Right cardiac atrium (tissue), 5 donors: ENCODE results near the gene AIMP1. TPM values are rescaled to one million over a fixed set of nuclear protein-coding genes. Genes with fewer than 3 reads are reported as not detected.
A peak's percentile ranks its signal among the peaks of the same experiment; 100 is the strongest.
"Not testable (repeated sequence)": the region's sequence is repeated elsewhere in the genome, so short reads cannot be mapped to it uniquely, and the experiment has no call there.

Source experiments
- ATAC-seq, 2 donors: fragments of 200-7000 bp; cut with Tn5 transposase; one replicate each; pipeline versions ENCODE4 v1.8.0 to v1.9.1; 2020; ENCODE audit warnings: moderate library complexity in 2 of 2, mild to moderate bottlenecking in 1 of 2
- DNase-seq, 3 donors: peaks; one replicate each; pipeline ENCODE4 v3.0.0-alpha.2; 2020
- H3K27ac ChIP-seq: one replicate; pipeline ENCODE4 v1.5.1; 2013; ENCODE audit warnings: mild to moderate bottlenecking, low read length, control low read depth, moderate library complexity
- H3K27me3 ChIP-seq: one replicate; pipeline ENCODE4 v1.6.1; 2013; ENCODE audit not compliant: control insufficient read depth, insufficient read depth
- H3K4me1 ChIP-seq: one replicate; pipeline ENCODE4 v1.6.1; 2013; ENCODE audit warnings: low read length; ENCODE audit not compliant: control insufficient read depth, insufficient read depth
- H3K4me3 ChIP-seq: one replicate; pipeline ENCODE4 v1.5.1; 2013; ENCODE audit warnings: low read length, control low read depth
- H3K9me3 ChIP-seq: one replicate; pipeline ENCODE4 v1.6.1; 2013; ENCODE audit warnings: low read length; ENCODE audit not compliant: control insufficient read depth
- WGBS: extraction: QIAGEN DNeasy Blood & Tissue Kit; methylation state at CpG from one replicate; pipeline ENCODE4 v1.1.7; 2013; 5-methylcytosine and 5-hydroxymethylcytosine counted together
- intact Hi-C, 4 donors: fragments of 100-400 bp; cut with DNase I; formaldehyde crosslinking; loops; one replicate each; pipeline versions ENCODE4 v1.11.0 to v1.14.0; 2022 to 2023
- polyA plus RNA-seq: library from polyadenylated mRNA; stranded (reverse); fragments of 200-250 nt; gene quantifications from one replicate; pipeline ENCODE4 v1.2.3, GENCODE V29; 2013
- total RNA-seq, 4 donors: library from RNA; stranded (reverse); fragmentation: NEBNext Ultra II Directional; extraction: Animal tissue kit (Norgen Biotek cat#: 25700); gene quantifications; one replicate each; pipeline ENCODE4 v1.2.1, GENCODE V29; 2021
- donor health status: healthy with polysubstance abuse.
- donor health status: DM: no; HTN: yes; CAD: no.
- donor health status: DM: no; HTN: no; CAD: no.
- donor health status: DM: no; HTN: yes; CAD: no; lungs with severe emphysema.
- donor health status: DM: yes; HTN: yes; CAD: no.

AIMP1 gene
- total and polyA plus RNA-seq, 5 donors = 25.7 to 37.5 (median 34.5) TPM

DNA sequence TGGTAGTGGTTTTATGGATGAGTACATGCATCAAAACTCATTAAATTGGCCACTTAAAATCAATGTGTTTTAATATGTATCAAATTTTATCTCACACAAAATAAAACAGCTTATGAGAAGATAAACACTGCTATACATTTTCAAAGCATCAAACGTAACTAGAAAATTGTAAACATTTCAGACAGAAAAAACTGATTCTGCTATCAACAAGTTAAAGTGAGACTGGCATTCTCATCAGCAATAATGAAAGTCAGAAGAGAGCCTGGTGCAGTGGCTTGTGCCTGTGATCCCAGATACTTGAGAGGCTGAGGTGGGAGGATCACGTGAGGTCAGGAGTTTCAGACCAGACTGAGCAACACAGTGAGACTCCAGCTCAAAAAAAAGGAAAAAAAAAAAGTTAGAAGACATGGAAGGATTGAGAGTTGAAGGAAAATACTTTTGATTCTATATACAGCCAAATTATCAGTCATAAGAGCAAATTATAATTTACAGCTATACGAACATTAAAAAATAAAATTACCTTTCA is 3.3 kb upstream of the AIMP1 start:
- H3K4me3 ChIP-seq = no peak overlapping the region
- WGBS = 81% methylated on average over 3 of the region's 3 CpGs
- DNase-seq (no peak), ATAC-seq (no peak)
- peaks cover 2% of the 10 kb centered on the region for H3K4me1 ChIP-seq
- H3K27me3 ChIP-seq = no peaks in the 10 kb centered on the region
- H3K27ac ChIP-seq = no peak overlapping the region
- intact Hi-C loops = no loop called here
- no peaks in the 10 kb centered on the region for H3K9me3 ChIP-seq

DNA sequence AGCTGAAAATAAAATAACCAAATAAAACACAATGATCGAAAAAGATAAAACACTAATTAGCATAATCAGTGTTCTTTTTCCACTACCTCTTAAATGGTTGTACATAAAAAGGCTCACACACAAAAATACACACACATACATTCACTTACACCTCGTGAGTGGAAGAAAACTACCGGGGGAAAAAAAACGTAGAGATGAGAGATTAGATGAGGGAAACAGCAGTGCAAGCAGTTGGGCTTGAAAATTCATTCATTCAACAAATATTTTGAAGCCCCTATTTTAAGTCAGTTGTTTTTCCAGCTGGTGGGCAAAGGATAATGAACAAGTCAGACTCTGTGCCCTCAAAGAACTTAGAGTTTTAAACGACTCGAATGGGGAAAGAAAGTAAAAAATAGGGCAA is 1.4 kb upstream of the AIMP1 start:
- H3K4me1 ChIP-seq = peaks cover 2% of the 10 kb centered on the region

DNA sequence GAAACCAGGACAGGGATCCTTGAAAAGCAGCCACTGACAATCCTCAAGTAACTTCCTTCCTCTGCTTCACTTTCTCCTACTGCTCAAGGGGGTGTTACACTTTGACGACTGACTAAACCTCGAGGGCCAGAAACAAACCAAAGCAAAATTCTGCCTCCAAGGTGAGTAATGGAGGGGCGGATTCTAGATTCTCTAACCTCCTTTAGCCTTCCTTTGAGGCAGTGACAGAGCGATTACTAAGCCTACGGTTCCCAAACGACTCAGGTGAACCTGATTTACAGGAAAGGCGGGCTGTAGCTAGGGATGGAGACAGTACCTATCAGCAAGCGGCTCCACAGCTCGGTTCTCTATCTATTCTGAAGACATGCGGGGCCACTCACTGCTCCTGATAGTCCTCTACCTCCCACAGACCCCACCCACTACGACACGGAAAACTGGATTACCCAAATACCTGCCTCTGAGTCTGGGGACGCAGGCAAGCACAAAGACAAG is 828 bp upstream of the AIMP1 start:
- peaks cover 2% of the 10 kb centered on the region for H3K4me1 ChIP-seq
- peak overlapping the region; percentile 90 for H3K4me3 ChIP-seq
- intact Hi-C loops = no loop called here

More for the DNA sequence above, 1.4 kb upstream of the AIMP1 start:
- Histone ChIP-seq H3K27ac (no peak overlapping the region), H3K9me3 (no peaks in the 10 kb centered on the region), H3K27me3 (no peaks in the 10 kb centered on the region), H3K4me3 (peak overlapping the region; percentile 90)
- no peak for ATAC-seq
- intact Hi-C loops = no loop called here
- 36% methylated on average over 6 of the region's 6 CpGs for WGBS
- DNase-seq = no peak

DNA sequence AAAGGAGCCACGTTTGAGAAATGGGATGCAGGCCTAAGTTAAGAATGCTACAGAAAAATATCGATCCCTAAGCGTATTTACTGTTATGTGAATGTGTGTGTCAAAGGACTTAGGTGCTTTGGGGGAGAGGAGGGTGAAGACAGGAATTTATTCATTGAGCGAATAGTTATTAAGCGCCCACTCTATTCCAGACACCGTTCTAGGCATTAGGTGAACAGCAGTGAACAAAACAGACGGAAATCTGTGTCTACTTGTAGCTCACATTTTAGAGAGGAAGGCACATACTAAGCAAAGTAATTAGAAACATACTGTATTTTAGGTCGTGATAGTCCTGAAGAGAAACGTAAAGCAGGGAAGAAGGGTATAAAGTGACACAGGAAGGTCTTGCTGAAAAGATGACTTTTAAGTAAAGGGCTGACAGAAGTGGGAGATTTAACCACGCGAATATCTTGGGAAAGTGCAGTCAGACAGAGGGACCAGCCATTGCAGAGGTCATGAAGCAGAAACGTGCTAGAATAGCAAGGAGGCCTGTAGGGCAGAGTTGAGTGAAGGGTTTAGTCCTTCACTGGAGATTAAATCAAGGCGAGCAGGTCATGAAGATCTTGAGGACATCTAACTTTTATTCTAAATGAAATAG is 541 bp downstream of the AIMP1 start:
- no peak for DNase-seq
- no peaks in the 10 kb centered on the region for H3K27me3 ChIP-seq
- H3K4me1 ChIP-seq = peaks cover 2% of the 10 kb centered on the region
- intact Hi-C loops = no loop called here
- H3K27ac ChIP-seq = peak overlapping the region; percentile 71
- ATAC-seq = no peak
- peak overlapping the region; percentile 90 for H3K4me3 ChIP-seq
- WGBS = 4% methylated on average over 13 of the region's 13 CpGs
- H3K9me3 ChIP-seq = no peaks in the 10 kb centered on the region

More for the DNA sequence above, 828 bp upstream of the AIMP1 start:
- ATAC-seq (peak; percentile 11 to 12), DNase-seq (no peak)
- Histone ChIP-seq H3K27ac (peak overlapping the region; percentile 71), H3K27me3 (no peaks in the 10 kb centered on the region), H3K9me3 (no peaks in the 10 kb centered on the region)
- under 1% methylated on average over 13 of the region's 13 CpGs for WGBS

DNA sequence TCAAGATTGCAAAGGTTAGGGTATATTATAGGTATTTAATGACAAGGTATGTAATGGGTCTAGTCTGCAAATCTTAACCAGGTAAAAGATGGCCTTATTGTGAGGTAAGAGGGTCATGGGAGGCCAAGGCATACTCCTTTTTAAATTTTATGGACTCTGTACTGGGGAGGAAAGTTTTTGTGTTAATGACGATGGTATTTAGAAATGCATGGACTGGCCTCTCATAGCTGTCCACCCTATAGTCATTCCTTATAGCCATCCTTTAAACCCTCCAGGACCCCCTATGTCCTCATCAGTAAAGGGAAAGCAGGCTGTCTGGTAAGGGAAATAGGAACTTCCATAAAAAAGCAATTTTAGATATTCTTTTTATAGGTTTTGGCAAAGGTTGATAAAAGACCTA is 1.5 kb downstream of the AIMP1 start:
- H3K27me3 ChIP-seq = no peaks in the 10 kb centered on the region
- H3K27ac ChIP-seq = no peak overlapping the region
- ATAC-seq (no peak), DNase-seq (no peak)
- intact Hi-C loops = no loop called here
- 92% methylated on average over 1 of the region's 1 CpG for WGBS
- H3K9me3 ChIP-seq = no peaks in the 10 kb centered on the region
- peaks cover 2% of the 10 kb centered on the region for H3K4me1 ChIP-seq
- no peak overlapping the region for H3K4me3 ChIP-seq

DNA sequence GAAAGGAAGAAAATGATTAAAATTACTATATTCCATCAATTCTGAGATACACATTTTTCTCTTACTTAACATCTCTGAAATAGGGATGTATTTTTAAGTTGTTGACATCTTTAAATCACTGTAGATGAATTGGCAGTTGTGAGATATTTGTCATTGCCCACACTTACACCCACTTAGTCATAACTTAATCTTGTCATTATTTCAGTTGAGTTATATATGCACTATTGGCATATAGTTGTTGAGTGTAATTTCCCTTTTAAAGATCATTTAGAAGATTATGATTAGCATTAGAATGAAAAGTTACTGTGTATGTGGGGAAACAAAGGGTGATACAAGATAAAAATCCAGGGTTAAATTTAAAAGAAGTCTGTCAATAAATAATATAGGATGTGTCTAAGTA is 2.2 kb downstream of the AIMP1 start:
- Histone ChIP-seq H3K27ac (no peak overlapping the region), H3K4me1 (peaks cover 2% of the 10 kb centered on the region), H3K9me3 (no peaks in the 10 kb centered on the region), H3K27me3 (no peaks in the 10 kb centered on the region), H3K4me3 (no peak overlapping the region)
- DNase-seq (no peak), ATAC-seq (no peak)
- intact Hi-C loops = no loop called here

DNA sequence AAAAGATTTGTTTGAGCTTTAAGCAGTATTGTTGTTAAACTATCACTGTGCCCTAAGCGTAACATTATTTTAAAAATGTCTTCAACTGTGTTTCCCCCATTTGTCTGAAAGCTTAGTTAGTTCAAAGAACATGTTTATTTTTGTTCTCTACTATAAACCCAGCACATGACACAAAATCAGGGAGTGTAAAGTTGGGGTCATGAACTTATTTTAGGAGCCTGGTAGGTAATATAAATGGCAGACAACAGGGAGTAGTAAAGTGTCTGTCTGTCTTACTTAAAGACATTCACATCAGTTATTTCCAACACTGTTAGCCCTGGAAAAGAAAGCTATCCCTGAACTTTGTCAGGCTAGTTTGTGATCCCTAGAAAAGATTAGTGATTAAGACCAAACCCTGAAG is 3.9 kb downstream of the AIMP1 start:
- no peak overlapping the region for H3K27ac ChIP-seq
- DNase-seq (no peak), ATAC-seq (no peak)
- H3K9me3 ChIP-seq = no peaks in the 10 kb centered on the region
- no peaks in the 10 kb centered on the region for H3K27me3 ChIP-seq
- H3K4me3 ChIP-seq = no peak overlapping the region
- intact Hi-C loops = no loop called here
- peaks cover 2% of the 10 kb centered on the region for H3K4me1 ChIP-seq
- 97% methylated on average over 1 of the region's 1 CpG for whole genome bisulfite sequencing

DNA sequence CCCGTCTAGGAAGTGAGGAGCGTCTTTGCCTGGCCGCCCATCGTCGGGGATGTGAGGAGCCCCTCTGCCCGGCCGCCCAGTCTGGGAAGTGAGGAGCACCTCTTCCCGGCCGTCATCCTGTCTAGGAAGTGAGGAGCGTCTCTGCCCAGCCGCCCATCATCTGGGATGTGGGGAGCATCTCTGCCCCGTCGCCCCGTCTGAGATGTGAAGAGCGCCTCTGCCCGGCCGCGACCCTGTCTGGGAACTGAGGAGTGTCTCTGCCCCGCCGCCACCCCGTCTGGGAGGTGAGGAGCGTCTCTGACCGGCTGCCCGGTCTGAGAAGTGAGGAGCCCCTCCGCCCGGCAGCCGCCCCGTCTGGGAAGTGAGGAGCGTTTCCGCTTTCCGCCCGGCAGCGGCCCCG is 4.8 kb downstream of the AIMP1 start:
- peak in 2 of 3 donors; percentile 43 to 60 for DNase-seq
- ATAC-seq, H3K27me3 ChIP-seq, H3K9me3 ChIP-seq, H3K4me3 ChIP-seq, H3K27ac ChIP-seq, intact Hi-C loops, H3K4me1 ChIP-seq: not testable (repeated sequence)
- WGBS = 98% methylated on average over 34 of the region's 34 CpGs

DNA sequence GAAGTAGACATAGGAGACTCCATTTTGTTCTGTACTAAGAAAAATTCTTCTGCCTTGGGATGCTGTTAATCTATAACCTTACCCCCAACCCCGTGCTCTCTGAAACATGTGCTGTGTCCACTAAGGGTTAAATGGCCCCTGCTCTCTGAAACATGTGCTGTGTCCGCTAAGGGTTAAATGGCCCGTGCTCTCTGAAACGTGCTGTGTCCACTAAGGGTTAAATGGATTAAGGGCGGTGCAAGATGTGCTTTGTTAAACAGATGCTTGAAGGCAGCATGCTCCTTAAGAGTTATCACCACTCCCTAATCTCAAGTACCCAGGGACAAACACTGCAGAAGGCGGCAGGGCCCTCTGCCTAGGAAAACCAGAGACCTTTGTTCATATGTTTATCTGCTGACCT is 5.5 kb downstream of the AIMP1 start:
- H3K27ac ChIP-seq, H3K4me3 ChIP-seq, DNase-seq, ATAC-seq, H3K4me1 ChIP-seq, intact Hi-C loops, H3K9me3 ChIP-seq, H3K27me3 ChIP-seq: not testable (repeated sequence)
- WGBS = 67% methylated on average over 6 of the region's 6 CpGs

DNA sequence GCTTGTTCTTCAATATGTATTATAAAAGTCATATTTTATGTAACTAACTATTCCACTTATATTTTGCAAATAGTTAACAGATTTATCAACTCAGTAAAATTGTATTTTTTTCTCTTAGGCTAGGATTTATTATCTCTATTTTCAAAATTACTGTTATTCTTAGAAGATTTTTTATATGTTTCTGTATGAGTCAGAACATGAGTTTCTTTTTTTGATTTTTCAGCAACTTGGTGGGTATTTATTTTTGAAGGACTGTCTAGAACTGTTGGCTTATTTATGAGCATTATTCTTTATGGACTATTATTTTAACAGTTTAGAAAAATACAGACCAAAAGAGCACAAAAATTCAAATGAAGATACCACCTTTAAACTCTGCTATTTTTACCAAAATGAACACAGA is 6.8 kb downstream of the AIMP1 start:
- H3K27ac ChIP-seq = no peak overlapping the region
- H3K4me1 ChIP-seq = no peaks in the 10 kb centered on the region
- ATAC-seq (no peak), DNase-seq (no peak)
- H3K9me3 ChIP-seq = no peaks in the 10 kb centered on the region
- no peaks in the 10 kb centered on the region for H3K27me3 ChIP-seq
- H3K4me3 ChIP-seq = no peak overlapping the region
- intact Hi-C loops = no loop called here

DNA sequence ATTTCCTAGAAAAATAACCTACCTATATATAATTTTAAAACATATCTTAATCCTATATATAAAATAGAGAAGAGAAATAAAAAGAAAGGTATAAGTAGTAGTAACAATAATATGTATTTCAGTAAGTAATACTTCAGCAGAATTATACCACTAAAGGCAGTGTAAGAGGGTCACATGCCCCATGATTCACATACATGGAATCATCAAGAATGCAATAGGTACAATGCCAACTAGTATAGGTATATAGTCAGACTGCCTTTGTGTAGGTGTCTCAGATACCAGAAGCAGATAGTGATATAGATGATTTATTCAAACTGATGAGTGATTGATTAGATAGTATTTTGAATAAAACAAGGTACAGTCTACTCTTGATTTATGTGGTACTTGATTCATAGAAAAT is 9.4 kb downstream of the AIMP1 start:
- intact Hi-C loops = no loop called here
- ATAC-seq (no peak), DNase-seq (no peak)
- H3K4me1 ChIP-seq = no peaks in the 10 kb centered on the region
- H3K27ac ChIP-seq = no peak overlapping the region
- H3K9me3 ChIP-seq = no peaks in the 10 kb centered on the region
- no peaks in the 10 kb centered on the region for H3K27me3 ChIP-seq
- no peak overlapping the region for H3K4me3 ChIP-seq
